Embryonic facial prominence (tissue), 1 donor: ENCODE data around the gene PDCD1.

Source experiments
- DNase-seq: peaks from one replicate; pipeline ENCODE4 v3.0.0-alpha.2; 2016; ENCODE audit errors: extremely low spot score

Gene PDCD1

DNA sequence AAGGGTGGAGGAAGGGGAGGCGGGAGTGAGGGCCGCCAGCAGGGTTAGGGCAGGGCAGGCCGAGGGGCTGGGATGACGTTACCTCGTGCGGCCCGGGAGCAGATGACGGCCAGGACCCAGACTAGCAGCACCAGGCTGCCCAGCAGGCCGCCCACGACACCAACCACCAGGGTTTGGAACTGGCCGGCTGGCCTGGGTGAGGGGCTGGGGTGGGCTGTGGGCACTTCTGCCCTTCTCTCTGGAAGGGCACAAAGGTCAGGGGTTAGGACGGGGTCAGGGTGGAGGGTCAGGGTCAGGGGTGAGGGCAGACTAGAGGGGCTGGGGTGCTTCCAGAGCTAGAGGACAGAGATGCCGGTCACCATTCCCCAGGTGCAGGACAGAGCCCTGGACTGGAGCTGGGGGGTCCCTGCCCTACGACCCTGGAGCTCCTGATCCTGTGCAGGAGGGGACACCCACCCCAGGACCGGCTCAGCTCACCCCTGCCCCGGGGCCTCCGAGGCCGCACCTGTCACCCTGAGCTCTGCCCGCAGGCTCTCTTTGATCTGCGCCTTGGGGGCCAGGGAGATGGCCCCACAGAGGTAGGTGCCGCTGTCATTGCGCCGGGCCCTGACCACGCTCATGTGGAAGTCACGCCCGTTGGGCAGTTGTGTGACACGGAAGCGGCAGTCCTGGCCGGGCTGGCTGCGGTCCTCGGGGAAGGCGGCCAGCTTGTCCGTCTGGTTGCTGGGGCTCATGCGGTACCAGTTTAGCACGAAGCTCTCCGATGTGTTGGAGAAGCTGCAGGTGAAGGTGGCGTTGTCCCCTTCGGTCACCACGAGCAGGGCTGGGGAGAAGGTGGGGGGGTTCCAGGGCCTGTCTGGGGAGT lies 6.3 kb downstream of the PDCD1 start:
- DNase-seq, result no peak

DNA sequence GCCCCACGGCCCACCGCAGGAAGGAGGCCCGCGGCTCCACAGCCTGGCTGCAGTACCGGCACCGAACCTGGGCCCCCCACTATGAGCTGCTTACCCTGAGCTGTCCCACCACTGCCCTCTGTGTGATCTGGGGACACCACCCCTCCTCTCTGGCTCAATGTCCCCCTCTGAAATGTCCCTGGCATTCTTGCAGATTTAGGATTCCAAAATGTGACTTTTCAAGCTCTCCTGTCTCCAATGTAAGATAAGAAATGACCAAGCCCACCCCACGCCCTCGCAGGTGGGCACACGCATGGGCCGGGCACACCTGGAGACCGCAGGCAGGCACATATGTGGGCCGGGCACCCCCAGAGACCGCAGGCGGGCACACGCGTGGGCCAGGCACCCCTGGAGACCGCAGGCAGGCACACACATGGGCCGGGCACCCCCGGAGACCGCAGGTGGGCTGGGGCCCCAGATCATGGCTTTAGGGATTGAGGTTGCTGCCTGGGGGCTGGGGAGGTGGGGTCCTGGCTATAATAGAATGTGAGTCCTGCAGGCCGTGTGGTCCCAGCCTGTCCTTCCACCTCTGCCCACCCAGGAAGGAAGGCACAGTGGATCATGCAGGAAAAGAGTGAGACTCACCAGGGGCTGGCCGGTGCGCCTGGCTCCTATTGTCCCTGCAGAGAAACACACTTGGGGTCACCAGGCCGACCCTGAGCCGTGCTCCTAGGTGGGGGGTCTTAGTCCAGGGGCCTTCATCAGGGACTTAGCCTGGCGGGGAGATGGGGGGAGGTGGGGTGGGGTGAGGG lies 7.2 kb downstream of the PDCD1 start:
- DNase-seq, result no peak

DNA sequence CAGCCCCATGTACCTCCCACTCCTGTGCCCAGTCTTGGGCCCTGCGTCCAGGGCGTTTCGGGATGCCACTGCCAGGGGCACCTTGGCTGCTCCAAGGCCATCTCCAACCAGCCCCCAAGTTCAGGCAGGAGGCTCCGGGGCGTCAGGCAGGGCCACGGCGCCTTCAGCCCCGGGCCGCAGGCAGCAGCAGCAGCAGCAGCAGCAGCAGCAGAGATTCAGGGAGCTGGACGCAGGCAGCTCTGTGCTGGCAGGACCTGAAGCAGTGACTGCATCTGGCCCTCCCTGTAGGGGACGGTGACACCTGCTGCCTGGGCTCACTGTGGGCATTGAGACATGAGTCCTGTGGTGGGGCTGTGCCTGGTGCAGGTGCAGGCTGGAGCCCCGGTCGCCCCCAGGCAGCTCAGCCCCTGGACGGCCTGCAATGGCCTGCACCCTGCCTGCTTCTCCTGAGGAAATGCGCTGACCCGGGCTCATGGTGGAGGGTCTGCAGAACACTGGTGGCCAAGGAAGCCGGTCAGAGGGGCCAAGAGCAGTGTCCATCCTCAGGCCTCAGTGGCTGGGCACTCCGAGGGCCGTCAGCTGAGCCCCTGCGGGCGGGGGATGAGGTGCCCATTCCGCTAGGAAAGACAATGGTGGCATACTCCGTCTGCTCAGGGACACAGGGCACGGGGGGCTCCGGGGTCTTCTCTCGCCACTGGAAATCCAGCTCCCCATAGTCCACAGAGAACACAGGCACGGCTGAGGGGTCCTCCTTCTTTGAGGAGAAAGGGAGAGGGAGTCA lies 8.0 kb downstream of the PDCD1 start:
- no peak for DNase-seq

DNA sequence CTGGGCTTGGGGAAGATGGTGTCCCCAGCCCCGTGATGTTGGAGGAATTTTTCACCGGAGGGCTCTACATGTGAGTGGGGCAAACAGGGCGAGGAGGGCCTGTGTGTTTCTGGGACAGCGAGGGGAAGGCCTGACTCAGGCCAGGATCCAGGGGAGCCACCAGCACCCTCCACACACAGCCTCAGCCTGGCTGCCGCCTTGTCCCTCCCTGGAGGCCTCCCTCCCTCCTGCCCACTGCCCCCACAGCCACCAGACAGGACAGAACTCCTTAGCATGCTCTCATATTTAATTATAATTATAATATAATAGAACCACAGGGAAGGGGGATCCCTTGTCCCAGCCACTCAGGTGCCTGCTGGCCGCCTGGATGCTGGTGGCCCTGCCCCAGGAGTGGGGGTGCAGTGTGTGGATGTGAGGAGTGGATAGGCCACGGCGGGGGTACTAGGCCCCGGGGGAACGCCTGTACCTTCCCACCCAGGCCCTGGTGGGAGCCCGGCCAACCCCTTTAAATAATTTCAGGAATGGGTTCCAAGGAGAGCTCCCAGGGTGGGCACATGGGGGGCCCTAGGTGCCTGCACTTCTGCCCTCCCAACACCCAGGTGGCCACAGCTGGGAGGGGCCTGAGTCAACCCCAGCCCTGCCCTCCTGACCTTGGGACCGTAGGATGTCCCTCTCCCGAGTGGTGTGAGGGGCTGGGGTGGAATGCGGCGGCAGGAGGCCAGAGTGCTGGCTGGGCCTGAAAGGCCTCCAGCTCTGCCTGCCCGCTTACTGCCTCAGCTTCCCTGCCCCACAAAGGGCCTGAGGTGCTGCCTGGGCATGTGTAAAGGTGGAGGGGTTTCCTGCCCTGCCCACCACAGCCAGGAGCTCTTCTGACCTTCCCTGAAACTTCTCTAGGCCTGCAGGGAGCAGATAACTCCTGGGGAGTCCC lies 8.8 kb downstream of the PDCD1 start:
- DNase-seq, result no peak

DNA sequence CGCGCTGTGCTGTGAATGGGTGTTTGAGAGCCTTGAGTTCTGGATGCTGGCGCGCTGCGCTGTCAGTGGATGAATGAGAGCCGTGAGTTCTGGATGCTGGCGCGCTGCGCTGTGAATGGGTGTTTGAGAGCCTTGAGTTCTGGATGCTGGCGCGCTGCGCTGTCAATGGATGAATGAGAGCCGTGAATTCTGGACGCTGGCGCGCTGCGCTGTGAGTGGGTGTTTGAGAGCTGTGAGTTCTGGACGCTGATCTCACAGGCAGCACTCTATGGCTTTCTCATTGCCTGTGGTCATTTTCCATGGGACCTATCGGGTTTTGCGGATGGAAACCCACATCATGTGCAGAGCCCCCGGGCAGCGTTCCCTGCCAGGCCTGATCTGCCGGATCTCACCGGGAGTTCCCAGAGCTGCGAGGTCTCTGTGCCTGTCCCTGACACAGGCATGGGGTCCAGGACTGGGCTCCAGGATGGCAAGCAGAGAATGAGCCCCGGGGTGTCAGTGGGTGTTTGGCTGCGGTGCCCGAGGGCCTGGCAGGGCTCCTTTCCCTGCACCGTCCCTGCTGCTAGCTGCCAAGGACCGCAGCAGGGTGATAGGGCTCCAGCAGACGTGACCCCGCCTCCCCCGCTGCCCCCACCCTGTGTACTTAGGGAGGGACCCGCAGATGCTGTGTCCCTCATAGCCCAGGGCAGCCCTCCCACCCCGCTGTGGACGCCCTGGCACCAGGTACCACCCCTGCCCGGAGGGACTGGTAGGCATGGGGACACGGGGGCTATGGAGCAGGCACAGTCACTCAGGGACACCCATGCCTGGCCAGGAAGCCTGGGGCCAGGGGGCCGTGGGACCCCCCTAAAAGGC lies 9.7 kb downstream of the PDCD1 start:
- DNase-seq, result no peak

DNA sequence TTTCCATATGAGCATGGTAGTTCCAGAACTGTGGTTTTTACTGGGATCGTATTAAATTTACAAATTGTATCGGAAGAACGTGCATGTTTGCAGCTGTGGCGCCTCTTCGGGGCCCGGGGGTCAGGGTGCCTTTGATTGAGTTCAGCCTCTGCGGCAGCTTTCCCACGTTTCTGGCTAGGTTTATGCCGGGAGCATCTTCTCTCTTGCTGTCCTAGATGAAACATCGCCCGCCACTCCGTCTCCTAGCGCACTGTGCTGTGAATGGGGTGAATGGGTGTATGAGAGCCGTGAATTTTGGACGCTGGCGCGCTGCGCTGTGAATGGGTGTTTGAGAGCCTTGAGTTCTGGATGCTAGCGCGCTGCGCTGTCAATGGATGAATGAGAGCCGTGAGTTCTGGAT lies 12.3 kb downstream of the PDCD1 start:
- no peak for DNase-seq

DNA sequence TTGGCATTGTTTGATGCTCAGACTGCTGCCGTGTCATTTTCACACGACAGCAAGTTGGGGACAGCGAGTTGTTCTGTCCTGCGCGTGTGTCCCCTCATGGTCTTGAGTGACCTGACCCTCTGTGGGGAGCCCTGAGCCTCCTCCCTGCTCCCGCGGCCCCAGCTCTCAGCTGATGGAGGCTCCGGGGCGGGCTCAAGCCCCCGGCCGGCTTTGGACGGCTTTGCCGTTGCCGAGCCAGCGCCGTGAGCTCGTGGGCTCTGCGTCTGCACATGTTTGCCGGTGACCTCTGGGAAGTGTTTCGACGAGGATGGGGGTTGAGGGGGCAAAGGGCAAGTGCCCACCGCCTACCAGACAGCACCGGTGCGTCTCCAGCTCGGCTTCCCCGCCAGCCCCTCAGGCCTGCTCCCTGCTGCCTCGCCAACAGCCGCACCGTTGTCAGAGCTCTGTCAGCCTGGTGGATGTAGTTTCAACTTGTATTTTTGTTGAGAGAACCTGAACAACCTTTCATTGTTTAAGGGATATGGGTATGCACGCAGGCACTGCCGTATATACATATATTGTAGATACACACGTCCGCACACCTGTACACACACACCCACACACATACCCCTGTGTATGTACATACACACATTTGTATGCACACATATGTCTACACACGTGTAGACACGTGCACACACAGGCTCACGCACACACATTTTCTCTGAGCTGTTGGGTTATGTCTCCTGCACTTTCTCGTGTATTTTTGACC lies 13.7 kb downstream of the PDCD1 start:
- DNase-seq, result no peak

DNA sequence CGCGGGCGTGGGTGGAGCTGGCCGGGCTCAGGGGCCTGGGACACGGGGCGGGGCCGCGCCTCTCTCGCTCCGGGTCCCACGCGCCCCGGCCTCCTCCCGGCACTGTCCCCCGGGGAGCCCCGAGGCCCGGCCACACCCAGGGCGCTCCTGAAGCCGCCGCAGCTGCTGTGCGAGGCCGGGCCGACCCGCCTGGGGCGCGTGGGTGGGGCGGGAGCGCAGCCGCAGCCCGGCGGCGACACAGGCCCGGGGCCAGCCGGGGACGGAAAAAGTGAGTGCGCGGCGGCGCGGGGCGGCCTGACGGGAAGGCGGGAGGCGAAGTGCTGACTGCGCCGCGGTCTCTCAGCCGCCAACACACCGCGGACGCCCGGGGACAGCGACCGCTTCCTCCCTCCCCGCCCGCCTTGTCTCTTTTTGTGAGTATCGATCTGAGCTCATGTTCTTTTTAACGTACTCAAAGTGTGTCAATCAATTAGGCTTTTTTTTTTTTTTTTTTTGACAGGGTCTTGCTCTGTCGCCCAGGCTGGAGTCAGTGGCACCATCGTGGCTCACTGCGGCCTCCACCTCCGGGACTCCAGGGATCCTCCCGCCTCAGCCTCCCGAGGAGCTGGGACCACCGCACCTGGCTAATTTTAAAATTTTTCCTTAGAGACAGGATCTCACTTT lies 14.5 kb downstream of the PDCD1 start:
- DNase-seq, result no peak

DNA sequence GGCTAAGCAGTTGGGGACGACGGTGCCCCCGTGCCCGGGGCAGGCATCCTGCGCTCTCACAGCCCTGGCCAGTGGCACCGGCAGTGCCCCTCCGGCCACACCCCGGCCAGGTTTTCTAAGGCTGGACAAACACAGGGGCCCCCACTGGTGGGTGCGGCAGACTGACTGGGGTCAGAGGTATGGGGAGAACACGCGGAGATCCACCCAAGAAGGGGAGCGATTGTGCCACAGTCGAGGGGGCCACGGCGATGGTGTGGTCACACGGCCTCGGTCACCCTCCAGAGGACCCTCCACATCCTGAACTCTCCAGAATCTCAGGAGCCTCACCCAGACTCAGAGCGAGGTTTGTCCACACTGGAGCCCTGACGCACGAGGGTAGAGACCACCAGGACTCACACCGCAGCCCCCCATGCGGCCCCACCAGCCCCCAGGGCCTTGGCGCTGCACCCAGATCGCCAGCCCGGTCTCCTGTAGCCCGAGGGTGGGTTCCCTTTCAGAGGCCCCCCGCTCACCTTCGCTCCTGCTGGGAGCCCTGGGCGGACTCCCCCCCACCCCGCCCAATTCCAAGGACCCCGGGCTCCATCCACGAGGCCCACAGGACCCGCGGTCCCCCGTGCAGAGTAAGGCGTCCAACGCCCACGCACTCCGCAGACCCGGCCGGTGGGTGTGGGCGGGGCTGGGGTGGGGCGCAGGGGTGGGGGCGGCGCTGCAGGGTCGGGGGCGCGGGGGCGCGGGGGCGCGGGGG lies 15.2 kb downstream of the PDCD1 start:
- DNase-seq, result no peak

DNA sequence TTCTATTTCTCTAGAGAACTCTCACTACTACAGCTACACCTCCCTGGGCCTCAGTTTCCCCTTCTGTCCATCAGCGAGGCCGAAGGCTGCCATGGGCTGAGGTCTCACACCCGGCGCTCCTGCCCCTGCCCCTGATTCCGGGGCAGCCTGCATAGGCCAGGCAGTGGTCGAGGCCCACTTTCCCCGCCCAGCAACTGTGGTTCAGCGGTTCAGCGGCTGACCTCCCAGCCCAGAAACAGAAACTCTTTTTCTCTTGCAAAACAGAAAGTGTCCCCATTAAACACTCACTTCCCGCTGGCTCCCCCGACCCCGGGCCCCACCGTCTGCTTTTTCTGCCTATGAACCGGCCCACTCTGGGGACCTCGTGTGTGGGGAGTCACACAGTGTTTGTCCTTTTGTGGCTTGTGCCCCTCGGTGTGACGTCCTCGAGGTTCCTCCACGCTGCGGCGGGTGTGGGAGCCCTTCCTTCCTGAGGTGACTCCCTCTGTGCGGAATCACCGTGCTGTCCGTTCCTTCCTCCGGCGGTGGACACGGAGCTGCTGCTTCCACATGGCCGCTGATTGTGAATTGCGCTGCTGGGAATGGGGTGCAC lies 16.0 kb downstream of the PDCD1 start:
- no peak for DNase-seq

DNA sequence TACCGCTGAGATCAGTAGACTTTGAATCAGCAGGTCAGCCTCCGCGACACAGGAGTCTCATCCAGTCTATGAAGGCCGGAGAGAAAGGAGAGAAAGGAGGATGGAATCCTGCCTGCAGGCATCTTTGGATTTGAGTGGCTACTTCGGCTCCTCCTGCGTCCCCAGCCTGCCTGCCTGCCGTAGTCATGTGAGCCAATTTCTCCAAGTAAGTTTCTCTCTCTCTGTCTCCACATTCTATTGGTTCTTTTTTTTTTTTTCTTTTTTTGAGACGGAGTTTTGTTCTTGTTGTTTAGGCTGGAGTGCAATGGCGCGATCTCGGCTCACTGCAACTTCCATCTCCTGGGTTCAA lies 16.7 kb downstream of the PDCD1 start:
- no peak for DNase-seq

DNA sequence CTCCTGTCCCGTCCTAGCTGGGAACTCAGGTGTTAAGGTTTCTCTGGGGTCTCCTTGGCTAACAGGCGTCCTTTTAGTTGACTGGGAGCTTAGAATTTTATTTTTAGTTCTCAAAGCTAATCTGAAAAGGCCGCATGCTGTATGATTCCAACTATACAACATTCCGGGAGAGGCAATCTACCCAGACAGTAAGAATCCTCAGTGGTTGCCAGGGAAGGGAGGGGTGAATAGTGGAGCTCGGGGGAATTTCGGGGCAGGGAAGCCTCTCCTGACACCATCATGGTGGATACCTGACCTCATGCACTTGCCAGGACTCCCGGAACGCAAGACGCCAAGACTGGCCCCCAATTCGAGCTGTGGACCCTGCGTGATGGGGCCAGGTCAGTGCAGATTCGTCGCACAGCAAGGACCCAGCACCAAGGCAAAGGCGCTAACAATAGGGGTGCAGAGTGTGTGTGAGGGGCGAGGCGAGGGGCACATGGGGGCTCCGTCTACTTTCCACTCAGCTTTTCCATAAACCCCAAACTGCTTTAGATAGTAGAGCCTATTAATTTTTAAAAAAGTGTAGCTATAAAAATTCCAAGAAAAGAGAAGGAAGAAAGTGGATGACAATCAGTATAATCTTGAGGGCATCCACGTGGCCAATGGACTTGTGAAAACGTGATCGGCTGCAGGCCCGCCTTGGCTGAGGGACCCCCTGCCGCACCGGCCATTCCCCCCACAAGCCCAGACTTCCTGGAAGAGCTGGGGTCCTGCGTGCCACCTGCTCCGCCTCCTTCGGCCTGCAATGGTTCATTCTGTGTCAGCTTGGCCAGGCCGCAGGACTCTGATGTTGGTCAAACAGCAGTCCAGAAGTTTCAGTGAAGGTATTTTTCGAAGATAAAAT lies 17.3 kb downstream of the PDCD1 start:
- DNase-seq, result no peak

DNA sequence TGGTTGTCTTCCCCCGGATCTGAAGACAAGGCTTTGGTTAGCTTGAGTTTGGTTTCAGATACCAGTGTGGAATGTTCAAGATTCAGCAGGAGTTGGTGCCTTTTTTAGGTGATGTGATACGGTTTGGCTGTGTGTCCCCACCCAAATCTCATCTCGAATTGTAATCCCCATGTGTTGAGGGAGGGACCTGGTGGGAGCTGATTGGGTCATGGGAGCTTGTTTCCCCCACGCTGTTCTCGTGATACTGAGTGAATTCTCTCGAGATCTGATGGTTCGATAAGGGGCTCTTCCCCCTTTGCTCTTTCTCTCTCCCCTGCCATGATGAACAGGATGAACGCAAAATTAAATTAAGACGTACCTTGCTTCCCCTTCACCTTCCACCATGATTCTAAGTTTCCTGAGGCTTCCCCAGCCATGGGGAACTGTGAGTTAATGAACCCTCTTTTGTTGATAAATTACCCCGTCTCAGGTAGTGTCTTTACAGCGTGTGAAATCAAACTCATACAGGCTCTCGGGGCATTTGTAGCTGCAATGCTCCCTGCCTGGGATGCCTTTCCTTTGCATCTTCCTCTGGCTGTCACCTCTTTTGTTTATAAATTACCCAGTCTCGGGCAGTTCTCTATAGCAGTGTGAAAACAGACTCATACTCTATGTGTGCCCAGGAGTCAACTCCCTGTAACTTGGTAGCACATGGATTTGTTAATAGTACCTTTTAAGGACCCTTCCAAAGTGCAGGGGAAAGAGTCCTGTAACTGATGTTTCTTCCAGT lies 21.3 kb downstream of the PDCD1 start:
- no peak for DNase-seq

DNA sequence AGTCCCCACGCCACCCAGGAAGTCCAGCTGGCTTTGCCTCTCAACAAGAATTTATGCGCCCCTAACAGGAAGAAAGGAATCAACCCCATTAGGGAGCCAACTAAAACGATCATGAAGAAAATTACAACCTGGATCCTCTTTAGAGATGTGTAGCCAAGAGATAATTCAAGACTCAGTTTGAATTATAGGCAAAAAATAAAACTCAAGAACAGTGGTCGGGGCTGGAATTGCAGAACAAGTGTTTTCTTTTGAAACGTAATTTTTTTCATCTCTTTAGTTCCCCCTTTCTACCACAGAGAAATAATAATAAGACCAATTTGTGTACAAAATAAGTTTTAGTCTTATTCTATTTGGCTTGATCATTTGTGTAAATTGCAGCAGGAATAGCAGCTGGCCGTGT lies 22.4 kb downstream of the PDCD1 start:
- DNase-seq, result no peak

DNA sequence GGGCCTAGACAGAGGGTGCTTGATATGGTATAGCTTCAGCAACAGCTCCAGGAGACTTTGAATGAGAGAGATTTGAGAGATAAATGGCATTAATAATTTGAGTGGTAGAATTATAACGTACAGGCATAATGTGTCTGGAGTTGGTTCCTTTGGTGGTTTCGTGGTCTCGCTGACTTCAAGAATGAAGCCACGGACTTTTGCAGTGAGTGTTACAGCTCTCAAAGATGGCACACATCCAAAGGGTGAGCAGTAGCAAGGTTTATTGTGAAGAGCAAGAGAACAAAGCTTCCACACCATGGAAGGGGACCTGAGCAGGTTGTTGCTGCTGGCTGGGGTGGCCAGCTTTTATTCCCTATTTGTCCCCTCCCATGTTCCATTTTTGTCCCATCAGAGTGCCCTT lies 23.1 kb downstream of the PDCD1 start:
- DNase-seq, result no peak

DNA sequence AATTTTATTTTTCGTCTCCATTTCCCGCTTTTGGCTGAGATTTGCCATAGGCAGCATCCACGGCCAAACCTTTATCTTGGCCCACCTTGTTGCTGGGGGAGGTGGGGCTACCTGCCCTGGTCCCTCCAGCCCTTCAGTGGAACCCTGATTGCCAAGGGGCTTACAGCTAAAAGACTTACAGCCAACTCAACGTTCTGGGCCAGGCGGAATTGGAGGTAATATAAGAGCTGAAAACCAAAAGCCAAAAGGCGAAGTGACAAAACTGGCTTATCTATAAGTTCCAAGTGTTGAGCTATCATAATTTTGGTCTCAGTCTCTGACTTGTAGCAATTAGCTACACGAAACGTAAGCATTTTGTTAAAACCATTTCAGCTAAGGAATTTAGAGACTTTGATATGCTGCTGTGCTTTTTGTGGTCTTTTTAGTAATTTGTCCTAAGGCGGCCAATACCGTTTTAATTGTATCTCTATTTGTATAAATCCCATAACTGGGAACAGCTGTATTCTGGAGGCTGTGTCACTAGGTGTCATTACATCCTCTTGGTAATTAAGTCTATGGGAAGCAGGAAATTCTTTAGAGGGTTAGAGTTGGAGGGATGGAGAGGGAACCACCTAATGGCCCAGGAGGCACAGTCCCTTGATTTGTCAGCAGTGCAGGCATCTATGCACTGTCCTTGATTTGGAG lies 24.0 kb downstream of the PDCD1 start:
- no peak for DNase-seq
